Measurements from ENCODE around the gene ABHD17A. TPM values are rescaled to one million over a fixed set of nuclear protein-coding genes. Genes with fewer than 3 reads are reported as not detected.

The ABHD17A gene
- total and polyA plus RNA-seq, 9 of the 15 experiments (the other 6 are each of a cell fraction or from before 2014, with no cell fraction given) = 0.04 to 135 (median 21.8) TPM; not detected in 1

GRCh38 chr19:1854542-1855039 is 30.7 kb downstream of the ABHD17A start (continued):
- TF ChIP-seq TFAP4 (CRISPR knock-in tag; IDR thresholded peaks at IDR 0.05; ENCODE audit: borderline replicate concordance) (peak; percentile 53; the same call in 1 of the 2 replicates), ZNF212 (CRISPR knock-in tag; IDR thresholded peaks at IDR 0.05) (no peak), ESRRA (IDR thresholded peaks at IDR 0.05; ENCODE audit: borderline replicate concordance, low read depth) (0 out of 2 replicates have a peak, but pooled peaks have one; percentile 3), FIP1L1 (IDR thresholded peaks at IDR 0.05; ENCODE audit: low read depth, low read length, poor library complexity, severe bottlenecking) (peak; percentile 45), MCM5 (IDR thresholded peaks at IDR 0.05; ENCODE audit: low read depth) (no peak), MAFK (IDR thresholded peaks at IDR 0.05; ENCODE audit: low read length) (no peak), RFX7 (CRISPR knock-in tag; IDR thresholded peaks at IDR 0.05) (no peak), HES1 (IDR thresholded peaks at IDR 0.05; ENCODE audit: low read depth) (no peak), NFE2L1 (tag; IDR thresholded peaks at IDR 0.05; ENCODE audit: borderline replicate concordance, low read depth) (no peak), CTBP1 (IDR thresholded peaks at IDR 0.05; ENCODE audit: borderline replicate concordance) (peak; percentile 44; the same call in 1 of the 2 replicates), SMAD4 (CRISPR knock-in tag; conservative IDR thresholded peaks at IDR 0.05) (peak; percentile 86), GATAD2A (IDR thresholded peaks at IDR 0.05) (peak; percentile 72; the same call in 1 of the 2 replicates), U2AF1 (optimal IDR thresholded peaks at IDR 0.05; ENCODE audit: low read depth, low read length) (no peak), IFI16 (CRISPR knock-in tag; IDR thresholded peaks at IDR 0.05) (no peak), CXXC5 (CRISPR knock-in tag; IDR thresholded peaks at IDR 0.05) (peak; percentile 69), MEIS2 (IDR thresholded peaks at IDR 0.05; ENCODE audit: partially characterized antibody) (peak; percentile 96), JUND (IDR thresholded peaks at IDR 0.05; ENCODE audit: borderline replicate concordance, low read depth, low read length) (peak; percentile 45; the same call in 1 of the 2 replicates), JUND (tag; IDR thresholded peaks at IDR 0.05; ENCODE audit: borderline replicate concordance, low read depth, low read length) (no peak; the same call in 2 of the 3 replicates)

All from K562 (cell line).